HG03442 (cell line): ENCODE data around the gene UBE2G2.

Experiments
- ATAC-seq: cut with Tn5 transposase; IDR thresholded peaks from one replicate; pipeline ENCODE4 v1.9.1; 2021; ENCODE audit warnings: mild to moderate bottlenecking, moderate library complexity; ENCODE audit not compliant: unreplicated experiment

UBE2G2 gene

GRCh38 chr21:44791993-44792392, 9.6 kb downstream of the UBE2G2 start:
- no peak for ATAC-seq

GRCh38 chr21:44791246-44791645, 10.4 kb downstream of the UBE2G2 start:
- no peak for ATAC-seq

- ATAC-seq, result no peak
These were observed 11.3 kb downstream of the UBE2G2 start for GRCh38 chr21:44790368-44790767.

GRCh38 chr21:44789880-44790279, 11.7 kb downstream of the UBE2G2 start:
- no peak for ATAC-seq

- ATAC-seq, result no peak
These were observed 15.8 kb downstream of the UBE2G2 start for GRCh38 chr21:44785620-44786335.

- ATAC-seq, result no peak
These were observed 16.8 kb downstream of the UBE2G2 start for GRCh38 chr21:44784810-44785209.

GRCh38 chr21:44783020-44783696, 18.5 kb downstream of the UBE2G2 start:
- no peak for ATAC-seq

- ATAC-seq, result no peak
These were observed 20.7 kb downstream of the UBE2G2 start for GRCh38 chr21:44780767-44781459.

- ATAC-seq, result no peak
These were observed 21.5 kb downstream of the UBE2G2 start for GRCh38 chr21:44780137-44780502.

- no peak for ATAC-seq
These were observed 22.0 kb downstream of the UBE2G2 start for GRCh38 chr21:44779417-44780136.

- no peak for ATAC-seq
These were observed 22.6 kb downstream of the UBE2G2 start for GRCh38 chr21:44778983-44779382.

- no peak for ATAC-seq
These were observed 23.1 kb downstream of the UBE2G2 start for GRCh38 chr21:44778499-44778911.

- no peak for ATAC-seq
These were observed 23.5 kb downstream of the UBE2G2 start for GRCh38 chr21:44778094-44778493.

GRCh38 chr21:44774972-44775371, 26.6 kb downstream of the UBE2G2 start:
- ATAC-seq, result no peak

GRCh38 chr21:44773291-44773932, 28.2 kb downstream of the UBE2G2 start:
- no peak for ATAC-seq

GRCh38 chr21:44771896-44772525, 29.6 kb downstream of the UBE2G2 start:
- no peak for ATAC-seq

- no peak for ATAC-seq
These were observed 33.5 kb downstream of the UBE2G2 start for GRCh38 chr21:44767834-44768831.

- no peak for ATAC-seq
These were observed 34.7 kb downstream of the UBE2G2 start for GRCh38 chr21:44766818-44767354.
